ENCODE results near the gene RAVER1. TPM values are rescaled to one million over a fixed set of nuclear protein-coding genes. Genes with fewer than 3 reads are reported as not detected.

Gene RAVER1
- total and polyA plus RNA-seq, 2 of the 8 experiments (the other 6 are each of a cell fraction or from before 2014, with no cell fraction given) = 5.7 to 70.5 TPM

- no peak within 1 kb of the TSS for H2AFZ ChIP-seq (ENCODE audit: low read length)
- peaks cover 0 to 11% (median 0%) of the 10 kb centered on the region in 4 experiments; a peak in 2 of 8 replicates for H3K36me3 ChIP-seq (ENCODE audit: control insufficient read depth in 2 of 4, insufficient read depth in 4 of 4, low read length in 3 of 4)
- TF ChIP-seq CREB1 (IDR thresholded peaks at IDR 0.05) (no peak), SAP30 (IDR thresholded peaks at IDR 0.05; ENCODE audit: insufficient read depth, insufficient replicate concordance, low read length) (no peak), CBX5 (IDR thresholded peaks at IDR 0.05; ENCODE audit: low read depth, low read length) (no peak), CTBP2 (IDR thresholded peaks at IDR 0.05; ENCODE audit: borderline replicate concordance, insufficient read depth, insufficient read length, low read length) (no peak), RXRA (IDR thresholded peaks at IDR 0.05; ENCODE audit: insufficient read depth, low read depth, low read length) (no peak), EP300 (IDR thresholded peaks at IDR 0.05; ENCODE audit: borderline replicate concordance in 1 of 2, low read depth in 2 of 2, low read length in 2 of 2) (no peak), FOSL1 (IDR thresholded peaks at IDR 0.05; ENCODE audit: insufficient read depth, low read depth, low read length) (no peak), SP2 (IDR thresholded peaks at IDR 0.05; ENCODE audit: low read length) (no peak)
- no peak within 1 kb of the TSS for H3K14ac ChIP-seq (ENCODE audit: insufficient read length)
- no peak within 1 kb of the TSS for H2BK15ac ChIP-seq (ENCODE audit: low read length)
- H3K27ac ChIP-seq (ENCODE audit: low read depth, low read length) = no peak within 1 kb of the TSS
- H3K4me1 ChIP-seq (replicated peaks in 1 of 4; ENCODE audit: control insufficient read depth in 3 of 4, insufficient read depth in 4 of 4, low read length in 3 of 4) = no peaks in the 10 kb centered on the region
- H3K9me3 ChIP-seq (ENCODE audit: insufficient read depth in 2 of 2, low read depth in 1 of 2, low read length in 1 of 2) = no peaks in the 10 kb centered on the region
- FAIRE-seq = no peak
- no peak within 1 kb of the TSS for H4K5ac ChIP-seq (ENCODE audit: insufficient read length, low read depth, low read length)
- no peaks in the 10 kb centered on the region for H4K20me1 ChIP-seq (replicated peaks in 1 of 2; ENCODE audit: control insufficient read depth in 1 of 2, insufficient read depth in 2 of 2, low read length in 2 of 2)
- H2BK120ac ChIP-seq (replicated peaks; ENCODE audit: low read depth, low read length) = no peak within 1 kb of the TSS
- H2AK5ac ChIP-seq (ENCODE audit: low read depth, low read length) = no peak within 1 kb of the TSS
- H3K23me2 ChIP-seq (ENCODE audit: low read depth, low read length) = no peaks in the 10 kb centered on the region
- H3K9ac ChIP-seq (replicated peaks in 1 of 4; ENCODE audit: extremely low read depth in 1 of 4, low read depth in 3 of 4, low read length in 3 of 4) = no peak within 1 kb of the TSS
- no peak for DNase-seq (ENCODE audit: low read depth in 1 of 2, low spot score in 2 of 2)
- no peak within 1 kb of the TSS for H4K91ac ChIP-seq (replicated peaks; ENCODE audit: insufficient read length, low read length)
- H3K4me3 ChIP-seq (ENCODE audit: extremely low read depth in 1 of 4, insufficient read depth in 2 of 4, low read depth in 3 of 4, low read length in 4 of 4) = no peak within 1 kb of the TSS
- ChIA-PET CTCF (ENCODE audit: partially characterized antibody) (interaction anchor here (1.1 to 1.2 kb wide), 3 partner anchors 11 to 20 kb away, joined by 3 to 6 read pairs (median 4); partner anchors contain the start of gene ICAM5), POLR2A (ENCODE audit: partially characterized antibody) (interaction anchor here (0.5 to 1.8 kb wide), 9 partner anchors 11 to 198 kb away, joined by 3 to 4 read pairs (median 3); partner anchors contain the start of genes ICAM1 and P2RY11)
- no peak within 1 kb of the TSS for H3K23ac ChIP-seq (ENCODE audit: insufficient read length)
- no peak within 1 kb of the TSS for H3K18ac ChIP-seq (ENCODE audit: extremely low read depth, low read length)
- no peak within 1 kb of the TSS for H3K4ac ChIP-seq (replicated peaks; ENCODE audit: insufficient read length, low read depth, low read length)
- H3K56ac ChIP-seq (replicated peaks; ENCODE audit: insufficient read length, low read depth, low read length) = no peak within 1 kb of the TSS
- H2BK20ac ChIP-seq (ENCODE audit: low read length) = no peak within 1 kb of the TSS
- no peak within 1 kb of the TSS for H2BK12ac ChIP-seq (ENCODE audit: low read depth, low read length)
- no peak within 1 kb of the TSS for H4K8ac ChIP-seq (ENCODE audit: extremely low read depth, insufficient read depth, low read length)
- H3K27me3 ChIP-seq (replicated peaks in 1 of 4; ENCODE audit: control insufficient read depth in 3 of 4, extremely low read depth in 1 of 4, insufficient read depth in 3 of 4, low read length in 3 of 4) = no peaks in the 10 kb centered on the region
- H3K79me1 ChIP-seq (ENCODE audit: low read depth, low read length) = no peaks in the 10 kb centered on the region
- no peaks in the 10 kb centered on the region for H3K79me2 ChIP-seq (ENCODE audit: control insufficient read depth in 1 of 2, insufficient read depth in 2 of 2, low read length in 2 of 2)
- H3K4me2 ChIP-seq (ENCODE audit: insufficient read depth in 1 of 2, low read depth in 2 of 2, low read length in 2 of 2) = no peak within 1 kb of the TSS
- H2BK5ac ChIP-seq (ENCODE audit: low read depth, low read length) = no peak within 1 kb of the TSS
- 90% methylated on average over 24 of the region's 24 CpGs; no CpG with 5 or more reads in 1 of the 2 experiments for WGBS, 2 experiments (ENCODE audit: extremely low coverage in 1 of 2, insufficient coverage in 1 of 2, insufficient read length in 1 of 2, insufficient replicate concordance in 2 of 2, low coverage in 1 of 2, low lambda C conversion rate in 2 of 2, missing lambda C conversion rate in 1 of 2)
Observed at GRCh38 chr19:10309423-10309822, 23.9 kb downstream of the RAVER1 start, which contains the start of gene ZGLP1. TSS of gene ZGLP1 (minus strand) at chr19:10309815.

Data from H1 (cell line).